HG03571 (cell line): Measurements from ENCODE around the gene PLEKHA7.

Experiments used
- ATAC-seq: cut with Tn5 transposase; IDR thresholded peaks from one replicate; pipeline ENCODE4 v1.9.1; 2021; ENCODE audit not compliant: unreplicated experiment

PLEKHA7 gene

GRCh38 chr11:16778876-16779275 lies 235.3 kb downstream of the PLEKHA7 start:
- no peak for ATAC-seq

GRCh38 chr11:16778286-16778685 lies 235.9 kb downstream of the PLEKHA7 start:
- ATAC-seq: no peak

DNA sequence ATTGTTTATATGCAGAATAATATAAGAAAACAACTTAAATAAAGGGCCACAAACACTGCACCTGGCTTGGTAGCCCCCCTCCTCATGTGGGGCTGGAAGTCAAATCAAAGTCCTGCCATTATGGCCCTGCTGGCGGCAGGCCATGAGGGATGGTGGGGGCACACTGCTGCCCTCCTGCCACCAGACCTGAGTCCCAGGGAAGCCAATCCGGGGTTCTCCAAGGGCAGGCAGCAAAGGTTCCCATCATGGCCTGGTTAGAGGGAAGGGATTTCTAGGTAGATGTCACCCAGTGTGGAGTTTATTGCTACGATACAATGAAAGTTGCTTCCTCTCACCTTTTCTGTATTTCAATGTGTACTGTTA lies 236.6 kb downstream of the PLEKHA7 start:
- ATAC-seq: no peak

GRCh38 chr11:16776711-16777612 lies 237.3 kb downstream of the PLEKHA7 start:
- no peak for ATAC-seq

GRCh38 chr11:16775614-16776283 lies 238.5 kb downstream of the PLEKHA7 start:
- no peak for ATAC-seq

- no peak for ATAC-seq
Observed at GRCh38 chr11:16774936-16775613, 239.1 kb downstream of the PLEKHA7 start.

- no peak for ATAC-seq
Observed at GRCh38 chr11:16773981-16774935, 240.0 kb downstream of the PLEKHA7 start.

DNA sequence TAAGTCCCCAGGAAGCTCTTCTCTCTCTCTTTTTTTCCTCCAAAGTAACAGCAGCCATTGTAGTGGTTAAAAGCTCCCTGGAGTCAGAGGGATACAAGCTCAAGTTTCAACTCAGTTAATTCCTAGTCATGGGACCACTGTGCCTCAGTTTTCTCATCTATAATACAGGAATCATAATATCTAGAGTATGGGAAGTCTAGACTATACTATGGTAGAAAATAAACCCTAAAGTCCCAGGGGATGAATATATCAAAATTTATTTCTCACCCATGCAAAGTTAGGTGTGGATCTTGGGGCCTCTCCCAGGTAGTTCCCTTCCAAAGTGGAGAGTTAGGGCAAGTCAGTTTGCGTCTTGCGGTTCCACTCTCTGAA lies 242.1 kb downstream of the PLEKHA7 start:
- no peak for ATAC-seq

DNA sequence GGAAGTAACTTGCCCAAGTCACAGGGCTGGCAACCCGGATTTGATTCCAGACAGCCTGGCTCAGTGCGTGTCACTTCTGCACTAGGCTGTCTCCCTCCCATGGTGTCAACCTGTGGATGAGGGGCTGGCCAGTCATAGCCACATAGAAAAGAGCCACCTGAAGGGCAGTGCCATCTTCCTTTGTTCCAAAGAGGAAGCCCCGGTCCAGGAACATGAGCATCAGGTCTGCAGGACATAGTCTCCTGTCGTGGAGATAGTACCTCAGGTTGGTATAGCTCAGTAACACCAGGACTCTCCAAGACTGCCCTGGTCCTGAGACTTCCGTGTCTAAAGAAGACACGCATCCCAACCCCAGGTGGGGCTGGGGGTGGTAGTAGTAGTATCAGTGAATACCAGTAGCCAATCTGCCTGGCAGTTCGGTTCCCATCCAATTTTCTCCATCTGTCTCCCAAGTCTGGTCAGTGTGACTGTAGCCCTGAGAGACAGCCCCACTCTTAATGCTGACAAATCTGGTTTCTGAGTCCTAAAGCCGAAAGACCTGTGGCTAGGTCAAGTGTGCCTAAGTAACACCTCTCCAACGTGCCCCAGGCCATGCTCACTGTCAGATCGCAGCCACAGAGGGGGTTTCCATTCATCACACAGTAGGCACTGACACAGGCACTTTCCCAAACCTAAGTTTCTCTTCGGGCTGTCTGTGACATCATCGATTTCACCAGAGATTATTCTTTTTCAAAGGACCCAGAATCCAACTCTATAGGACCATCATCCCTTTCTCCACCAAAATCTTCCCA lies 242.7 kb downstream of the PLEKHA7 start:
- no peak for ATAC-seq

- no peak for ATAC-seq
Observed at GRCh38 chr11:16770016-16770415, 244.2 kb downstream of the PLEKHA7 start.

DNA sequence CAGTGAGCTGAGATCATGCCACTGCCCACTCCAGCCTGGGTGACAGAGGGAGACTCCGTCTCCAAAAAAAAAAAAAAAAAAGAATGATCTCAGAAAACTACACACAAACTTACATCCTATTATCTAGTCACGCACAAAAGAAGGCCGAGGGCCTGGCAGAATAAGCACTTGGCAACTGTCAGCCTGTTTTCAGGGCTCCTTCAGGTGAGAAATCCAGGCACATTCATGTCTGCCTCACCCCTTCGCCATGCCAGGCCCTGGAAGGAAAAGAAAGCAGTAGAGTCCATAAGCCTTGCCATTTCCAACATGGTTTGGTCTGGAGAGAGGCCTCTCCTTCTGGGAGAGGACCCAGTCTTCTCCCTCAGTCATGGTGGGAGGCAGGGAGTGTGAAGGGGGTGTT lies 244.8 kb downstream of the PLEKHA7 start:
- ATAC-seq: no peak

DNA sequence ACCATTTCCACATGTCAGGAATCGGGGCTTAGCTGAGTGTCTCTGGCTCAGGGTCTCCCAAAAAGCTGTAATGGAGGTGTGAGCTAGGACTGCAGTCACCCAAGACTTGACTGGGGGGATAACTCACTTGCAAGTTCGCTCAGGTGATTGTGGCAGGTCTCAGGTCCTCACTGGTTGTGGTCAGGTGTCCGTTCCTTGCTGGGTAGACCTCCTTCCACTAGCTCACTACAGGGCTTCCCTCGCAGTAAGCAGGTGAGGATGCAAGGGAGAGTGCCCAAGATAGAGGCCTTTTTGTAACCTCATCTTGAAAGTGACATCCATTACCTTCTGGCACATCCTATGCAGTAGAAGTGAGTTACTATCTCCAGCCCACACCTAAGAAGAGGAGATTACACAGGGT lies 246.3 kb downstream of the PLEKHA7 start:
- ATAC-seq: no peak

- ATAC-seq: no peak
Observed at GRCh38 chr11:16767137-16767536, 247.1 kb downstream of the PLEKHA7 start.

DNA sequence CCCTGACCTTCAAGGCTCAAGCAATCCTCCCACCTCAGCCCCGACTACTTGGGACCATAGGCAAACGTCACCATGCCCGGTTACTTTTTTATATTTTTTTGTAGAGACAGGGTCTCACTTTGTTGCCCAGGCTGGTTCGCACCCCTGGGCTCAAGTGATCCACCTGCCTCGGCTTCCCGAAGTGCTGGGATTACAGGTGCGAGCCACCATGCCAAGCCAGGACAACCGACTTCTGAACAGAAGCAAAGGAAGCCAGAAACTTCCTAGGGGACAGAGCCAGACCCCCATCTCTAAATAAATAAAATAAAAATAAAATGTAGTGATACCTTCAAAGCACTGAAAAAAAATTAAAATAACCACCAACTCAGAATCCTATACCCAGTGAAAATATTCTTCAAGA lies 249.3 kb downstream of the PLEKHA7 start:
- no peak for ATAC-seq

GRCh38 chr11:16763746-16764145 lies 250.5 kb downstream of the PLEKHA7 start:
- no peak for ATAC-seq

DNA sequence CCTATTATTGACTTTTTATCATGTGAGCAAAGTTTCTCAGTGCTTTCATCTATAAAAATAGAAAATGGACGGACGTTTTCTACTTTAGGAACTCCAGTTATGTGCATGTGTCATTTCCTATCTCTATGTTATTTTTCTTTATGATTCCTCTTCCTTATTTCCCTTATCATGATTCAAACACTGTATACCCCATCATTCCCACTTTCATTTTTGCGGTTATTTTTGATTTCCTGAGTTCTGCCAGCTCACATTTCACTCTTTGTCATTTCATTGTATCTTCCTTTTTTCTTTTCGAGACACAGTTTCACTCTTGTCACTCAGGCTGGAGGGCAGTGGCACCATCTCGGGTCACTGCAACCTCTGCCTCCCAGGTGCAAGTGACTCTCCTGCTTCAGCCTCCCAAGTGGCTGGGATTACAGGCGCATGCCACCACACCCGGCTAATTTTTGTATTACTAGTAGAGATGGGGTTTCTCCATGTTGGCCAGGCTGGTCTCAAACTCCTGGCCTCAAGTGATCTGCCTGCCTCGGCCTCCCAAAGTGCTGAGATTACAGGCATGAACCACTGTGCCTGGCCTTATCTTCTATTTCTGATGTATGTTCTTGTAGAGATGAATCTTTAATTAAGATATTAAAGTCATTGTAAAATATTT lies 254.2 kb downstream of the PLEKHA7 start:
- ATAC-seq: no peak

- ATAC-seq: no peak
Observed at GRCh38 chr11:16758382-16759024, 255.7 kb downstream of the PLEKHA7 start.

DNA sequence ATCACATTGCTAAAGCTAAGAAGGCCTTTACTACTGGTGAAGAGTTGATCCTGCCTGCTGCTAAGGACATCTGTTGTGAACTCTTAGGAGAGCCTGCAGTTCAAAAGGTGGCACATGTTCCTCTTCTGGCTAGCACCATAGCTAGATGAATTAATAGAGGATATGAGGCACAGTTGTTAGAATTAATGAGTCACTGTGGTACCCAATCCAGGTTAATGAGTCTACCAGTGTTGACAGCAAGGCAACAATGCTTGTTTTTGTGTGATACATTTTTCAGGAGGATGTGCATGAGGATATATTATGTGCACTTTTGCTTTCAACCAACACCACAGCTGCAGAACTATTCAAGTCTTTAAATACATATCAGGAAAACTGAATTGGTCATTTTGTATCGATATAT lies 263.8 kb downstream of the PLEKHA7 start:
- no peak for ATAC-seq

GRCh38 chr11:16749666-16750065 lies 264.5 kb downstream of the PLEKHA7 start:
- ATAC-seq: no peak
